Glomerular visceral epithelial cell (primary cell): ENCODE results near the gene AKNA.

Experiments used
- DNase-seq: peaks from one replicate; pipeline ENCODE4 v3.0.0-alpha.2; 2016; ENCODE audit errors: extremely low spot score

Gene AKNA

GRCh38 chr9:114319147-114319546 is 68.6 kb downstream of the AKNA start:
- no peak for DNase-seq

GRCh38 chr9:114318416-114318815 is 69.4 kb downstream of the AKNA start:
- no peak for DNase-seq

GRCh38 chr9:114317665-114318357 is 70.0 kb downstream of the AKNA start:
- no peak for DNase-seq

- peak; percentile 15 for DNase-seq
Observed at GRCh38 chr9:114316605-114317230, 71.1 kb downstream of the AKNA start.

GRCh38 chr9:114315723-114316363 is 71.9 kb downstream of the AKNA start:
- no peak for DNase-seq

GRCh38 chr9:114314881-114315722 is 72.7 kb downstream of the AKNA start:
- no peak for DNase-seq

GRCh38 chr9:114314256-114314867 is 73.4 kb downstream of the AKNA start:
- DNase-seq: no peak

- DNase-seq: no peak
Observed at GRCh38 chr9:114313186-114313585, 74.6 kb downstream of the AKNA start.

- no peak for DNase-seq
Observed at GRCh38 chr9:114312513-114312875, 75.3 kb downstream of the AKNA start.

GRCh38 chr9:114311571-114312512 is 75.9 kb downstream of the AKNA start:
- no peak for DNase-seq

GRCh38 chr9:114310471-114311450 is 77.0 kb downstream of the AKNA start:
- no peak for DNase-seq

- no peak for DNase-seq
Observed at GRCh38 chr9:114309096-114309495, 78.7 kb downstream of the AKNA start.

GRCh38 chr9:114308361-114308950 is 79.3 kb downstream of the AKNA start:
- no peak for DNase-seq

GRCh38 chr9:114307899-114308267 is 79.9 kb downstream of the AKNA start:
- DNase-seq: no peak

GRCh38 chr9:114304416-114305188 is 83.2 kb downstream of the AKNA start:
- no peak for DNase-seq

GRCh38 chr9:114303977-114304376 is 83.8 kb downstream of the AKNA start:
- no peak for DNase-seq

- no peak for DNase-seq
Observed at GRCh38 chr9:114303571-114303970, 84.2 kb downstream of the AKNA start.

GRCh38 chr9:114302727-114303126 is 85.1 kb downstream of the AKNA start:
- DNase-seq: no peak
